GM18505 (cell line): Measurements from ENCODE around the gene ANKRD52.
A peak's percentile ranks its signal among the peaks of the same experiment; 100 is the strongest.
"Not testable (repeated sequence)": the region's sequence is repeated elsewhere in the genome, so short reads cannot be mapped to it uniquely, and the experiment has no call there.

Experiments used
- ATAC-seq: cut with Tn5 transposase; IDR thresholded peaks from one replicate; pipeline ENCODE4 v1.9.1; 2021; ENCODE audit not compliant: unreplicated experiment
- POLR2A ChIP-seq: IDR thresholded peaks from 4 replicates; pipeline ENCODE4 v1.6.1; 2011; ENCODE audit warnings: borderline replicate concordance; ENCODE audit not compliant: insufficient read depth, insufficient read length; ENCODE audit errors: extremely low read depth

The ANKRD52 gene

GRCh38 chr12:56202838-56203237 lies 55.3 kb downstream of the ANKRD52 start:
- ATAC-seq, result no peak
- TF ChIP-seq POLR2A, result no peak

GRCh38 chr12:56202366-56202765 lies 55.8 kb downstream of the ANKRD52 start:
- no peak for ATAC-seq
- TF ChIP-seq POLR2A, result no peak

DNA sequence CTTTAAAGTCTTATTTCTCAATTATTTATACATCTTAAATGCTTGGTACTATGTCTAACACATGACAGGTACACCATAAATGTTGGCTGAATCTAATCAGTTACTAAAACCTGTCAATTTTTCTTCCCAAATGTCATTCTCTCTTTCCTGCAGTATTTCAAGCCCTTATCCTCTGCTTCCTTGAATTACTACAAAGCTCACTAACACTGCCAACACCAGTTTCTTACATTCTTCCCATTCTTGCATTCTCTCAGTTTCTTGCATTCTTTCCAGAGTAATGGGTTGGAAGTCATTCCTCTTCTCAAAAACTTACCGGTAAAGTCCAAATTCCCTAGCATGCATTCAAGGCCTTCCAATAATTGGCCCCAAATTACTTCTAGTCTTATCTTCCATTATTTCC lies 59.3 kb downstream of the ANKRD52 start:
- TF ChIP-seq POLR2A, result no peak
- no peak for ATAC-seq

- ATAC-seq, result no peak
- TF ChIP-seq POLR2A, result no peak
Observed at GRCh38 chr12:56197921-56198635, 60.1 kb downstream of the ANKRD52 start.

DNA sequence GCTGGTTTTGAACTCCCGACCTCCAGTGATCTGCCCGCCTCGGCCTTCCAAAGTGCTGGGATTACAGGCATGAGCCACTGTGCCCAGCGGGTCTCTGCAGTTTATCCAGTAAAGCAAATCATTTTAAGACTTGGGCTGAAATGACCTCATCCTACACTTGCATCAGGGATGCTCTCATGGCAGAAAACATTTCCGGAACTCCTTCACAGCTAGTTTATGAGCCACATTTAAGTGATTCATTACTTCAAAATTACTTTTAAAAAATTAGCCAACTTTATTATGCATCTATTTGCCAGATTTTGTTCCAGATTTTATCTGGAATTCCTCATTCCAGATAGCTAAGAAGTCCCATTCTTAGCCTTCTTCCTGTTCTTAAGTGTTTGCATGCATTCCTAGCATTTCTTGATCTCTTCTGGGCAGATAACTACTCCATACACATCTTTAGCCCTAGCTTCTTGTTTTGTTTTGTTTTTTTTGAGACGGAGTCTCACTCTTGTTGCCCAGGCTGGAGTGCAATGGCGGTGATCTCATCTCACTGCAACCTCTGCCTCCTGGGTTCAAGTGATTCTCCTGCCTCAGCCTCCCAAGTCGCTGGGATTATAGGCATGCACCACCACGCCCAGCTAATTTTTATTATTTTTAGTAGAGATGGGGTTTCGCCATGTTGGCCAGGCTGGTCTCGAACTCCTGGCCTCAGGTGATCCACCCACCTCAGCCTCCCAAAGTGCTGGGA lies 61.2 kb downstream of the ANKRD52 start:
- not testable (repeated sequence) for ATAC-seq

- TF ChIP-seq POLR2A, result peak; percentile 23
- no peak for ATAC-seq
Observed at GRCh38 chr12:56193025-56193578, 65.1 kb downstream of the ANKRD52 start.

DNA sequence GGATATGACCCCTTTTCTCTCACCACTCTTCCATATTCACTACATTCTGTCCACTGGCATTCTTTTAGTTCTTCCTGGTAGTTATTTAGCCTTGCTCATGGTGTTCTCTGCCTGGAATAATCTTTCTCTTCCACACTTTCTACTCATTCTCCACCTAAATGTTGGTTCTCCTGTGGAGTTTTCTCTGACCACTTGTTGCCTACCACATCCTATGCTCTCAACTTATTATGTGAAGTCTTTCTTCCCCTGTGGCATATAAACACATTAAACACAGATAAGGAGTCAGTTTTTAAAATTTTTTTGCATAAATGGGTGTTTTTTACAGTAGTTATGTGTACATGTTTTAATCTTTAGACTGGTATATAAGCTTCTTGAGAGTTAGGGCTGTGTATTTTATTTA lies 65.6 kb downstream of the ANKRD52 start:
- no peak for TF ChIP-seq POLR2A
- no peak for ATAC-seq

GRCh38 chr12:56190695-56191155 lies 67.5 kb downstream of the ANKRD52 start:
- ATAC-seq, result no peak
- TF ChIP-seq POLR2A, result no peak

- peak; percentile 37 for TF ChIP-seq POLR2A
- ATAC-seq, result peak; percentile 38
Observed at GRCh38 chr12:56189918-56190694, 68.1 kb downstream of the ANKRD52 start.

DNA sequence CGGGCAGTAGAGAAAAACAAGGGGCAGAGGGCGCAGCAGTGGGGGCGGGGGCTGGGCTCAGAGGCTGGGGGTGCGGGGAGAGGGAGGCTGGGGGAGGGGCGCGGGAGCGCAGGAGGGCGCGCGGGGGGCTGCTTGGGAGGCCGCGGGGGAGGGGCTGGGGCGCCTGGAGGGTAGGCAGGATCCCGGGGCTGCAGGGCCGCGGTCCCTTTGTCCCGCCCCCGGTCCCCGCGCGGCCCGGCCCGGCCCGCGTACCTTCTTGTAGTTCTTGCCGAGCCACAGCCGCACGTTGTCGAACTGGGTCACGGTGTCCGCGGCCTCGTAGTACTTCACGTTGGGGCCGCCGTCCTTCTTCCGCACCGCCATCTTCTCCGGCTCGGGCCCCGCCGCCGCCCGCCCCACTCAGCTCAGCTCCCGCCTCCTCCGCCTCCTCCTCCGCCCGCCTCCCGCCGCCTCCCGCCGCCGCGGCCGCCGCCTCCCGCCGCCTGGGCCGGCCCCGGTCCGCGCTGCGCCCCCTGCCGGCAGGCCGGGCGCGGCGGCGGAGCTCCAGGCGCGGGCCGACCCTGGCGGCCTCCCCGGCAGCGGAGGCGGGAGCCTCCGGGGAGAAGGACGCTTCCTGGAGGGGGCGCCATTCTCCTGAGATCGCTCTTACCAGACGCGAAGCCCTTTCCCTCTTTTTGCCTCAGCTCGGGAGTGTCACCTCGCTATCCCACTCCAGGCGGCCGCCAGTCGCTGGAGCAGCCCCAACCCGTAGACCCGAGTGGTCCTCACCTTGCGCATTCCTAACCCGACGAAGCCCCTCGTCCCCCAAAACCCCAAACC lies 68.9 kb downstream of the ANKRD52 start, which contains the start of gene SMARCC2:
Gene SMARCC2 (minus strand): TSS at position 385 of the 819 bp plus-strand sequence. CDS start 22 bp downstream, at position 363.
- TF ChIP-seq POLR2A, result peak; percentile 56
- peak; percentile 69 for ATAC-seq

GRCh38 chr12:56188778-56189098 lies 69.4 kb downstream of the ANKRD52 start:
- ATAC-seq, result no peak
- no peak for TF ChIP-seq POLR2A

GRCh38 chr12:56188131-56188777 lies 69.9 kb downstream of the ANKRD52 start:
- ATAC-seq, result no peak
- no peak for TF ChIP-seq POLR2A
